ENCODE data around the gene EVC2. TPM values are rescaled to one million over a fixed set of nuclear protein-coding genes. Genes with fewer than 3 reads are reported as not detected.

EVC2 gene
- total RNA-seq, 1 donor from 2014 or later = 9.3 TPM

DNA sequence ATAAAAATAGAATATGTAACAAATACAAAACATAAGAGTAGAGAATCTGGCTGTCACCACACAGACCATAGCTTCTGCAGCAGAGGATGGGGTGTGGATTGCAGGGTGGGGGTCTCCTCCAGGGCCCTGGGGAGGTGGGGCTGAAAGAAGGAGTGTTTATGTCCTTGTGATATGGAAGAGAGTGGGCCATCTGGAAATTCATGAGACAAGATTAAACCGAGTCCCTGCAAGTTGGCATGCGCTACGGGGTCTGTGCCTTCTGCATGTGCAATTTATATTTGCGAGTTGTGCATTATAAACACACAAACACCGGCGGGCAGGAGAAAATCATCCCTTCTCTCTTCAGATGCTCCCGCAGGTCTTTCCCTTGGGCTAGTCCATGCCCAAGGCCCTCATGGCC lies 145.9 kb downstream of the EVC2 start:
- no peak for DNase-seq (ENCODE audit: low read depth)
- TF ChIP-seq, protein P1, sequence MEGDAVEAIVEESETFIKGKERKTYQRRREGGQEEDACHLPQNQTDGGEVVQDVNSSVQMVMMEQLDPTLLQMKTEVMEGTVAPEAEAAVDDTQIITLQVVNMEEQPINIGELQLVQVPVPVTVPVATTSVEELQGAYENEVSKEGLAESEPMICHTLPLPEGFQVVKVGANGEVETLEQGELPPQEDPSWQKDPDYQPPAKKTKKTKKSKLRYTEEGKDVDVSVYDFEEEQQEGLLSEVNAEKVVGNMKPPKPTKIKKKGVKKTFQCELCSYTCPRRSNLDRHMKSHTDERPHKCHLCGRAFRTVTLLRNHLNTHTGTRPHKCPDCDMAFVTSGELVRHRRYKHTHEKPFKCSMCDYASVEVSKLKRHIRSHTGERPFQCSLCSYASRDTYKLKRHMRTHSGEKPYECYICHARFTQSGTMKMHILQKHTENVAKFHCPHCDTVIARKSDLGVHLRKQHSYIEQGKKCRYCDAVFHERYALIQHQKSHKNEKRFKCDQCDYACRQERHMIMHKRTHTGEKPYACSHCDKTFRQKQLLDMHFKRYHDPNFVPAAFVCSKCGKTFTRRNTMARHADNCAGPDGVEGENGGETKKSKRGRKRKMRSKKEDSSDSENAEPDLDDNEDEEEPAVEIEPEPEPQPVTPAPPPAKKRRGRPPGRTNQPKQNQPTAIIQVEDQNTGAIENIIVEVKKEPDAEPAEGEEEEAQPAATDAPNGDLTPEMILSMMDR (conservative IDR thresholded peaks at IDR 0.05; ENCODE audit: low read depth, low read length) = no peak
- H3K4me3 ChIP-seq (ENCODE audit: low read depth, low read length) = no peak overlapping the region

DNA sequence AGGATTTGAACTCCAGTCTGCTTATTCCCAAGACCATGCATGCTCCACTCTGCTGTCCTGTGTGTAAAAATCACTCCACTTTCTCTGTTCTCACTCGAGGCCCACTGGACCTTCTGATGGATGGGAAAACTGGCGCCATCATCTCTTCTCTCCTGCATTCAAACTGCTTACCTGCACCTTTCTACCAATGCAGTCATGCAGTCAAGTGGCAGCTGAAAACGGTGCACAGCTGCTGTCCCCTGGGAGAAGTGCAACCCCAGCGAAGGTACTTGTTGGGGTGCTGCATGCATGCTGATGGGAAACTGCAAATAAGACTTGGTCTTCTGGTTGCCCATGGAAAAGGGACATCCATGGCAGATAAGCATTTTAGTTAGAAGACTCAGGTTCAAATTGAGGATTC lies 147.1 kb downstream of the EVC2 start:
- no peak for DNase-seq (ENCODE audit: low read depth)
- H3K4me3 ChIP-seq (ENCODE audit: low read depth, low read length) = no peak overlapping the region
- TF ChIP-seq, protein P1 (conservative IDR thresholded peaks at IDR 0.05; ENCODE audit: low read depth, low read length) = no peak

DNA sequence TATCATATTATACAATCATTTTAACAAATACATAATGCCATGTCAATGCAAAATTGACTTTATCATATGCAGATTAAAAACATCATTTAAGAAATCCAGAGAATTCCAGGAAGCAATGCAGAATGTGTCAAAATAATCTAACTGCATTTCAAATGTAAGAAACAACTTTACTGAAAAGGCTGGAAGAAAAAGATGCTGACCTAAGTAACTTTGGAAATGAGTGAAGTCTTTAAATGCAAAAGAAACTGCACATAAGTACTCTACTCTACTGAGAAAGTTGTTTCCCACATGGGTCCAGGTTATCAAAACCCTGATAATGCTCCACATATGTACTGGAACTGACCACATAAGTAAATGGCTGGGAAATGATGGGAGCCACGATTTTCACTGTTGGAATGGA lies 149.9 kb downstream of the EVC2 start:
- no peak overlapping the region for H3K4me3 ChIP-seq (ENCODE audit: low read depth, low read length)
- TF ChIP-seq, protein P1 (conservative IDR thresholded peaks at IDR 0.05; ENCODE audit: low read depth, low read length) = no peak
- no peak for DNase-seq (ENCODE audit: low read depth)

DNA sequence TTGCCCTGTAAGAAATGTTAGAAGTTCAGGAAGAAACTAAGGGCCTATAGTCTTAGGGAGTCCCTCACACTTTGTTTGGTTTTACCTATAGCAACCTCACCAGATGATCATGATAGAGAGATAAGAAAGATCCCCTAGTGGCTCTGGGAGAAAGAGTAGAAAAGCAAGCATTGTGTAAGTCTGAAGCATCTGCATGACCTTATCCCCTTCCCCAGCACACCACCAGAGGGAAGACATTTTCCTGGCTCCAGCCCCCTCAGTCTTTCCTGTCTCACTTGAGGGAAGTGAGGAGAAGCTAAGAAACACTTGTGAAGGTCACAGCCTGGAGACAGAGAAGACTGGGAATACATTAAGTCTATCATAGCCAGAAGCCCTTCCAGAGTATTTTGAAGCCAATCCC lies 154.0 kb downstream of the EVC2 start:
- TF ChIP-seq, protein P1 (conservative IDR thresholded peaks at IDR 0.05; ENCODE audit: low read depth, low read length) = no peak
- DNase-seq (ENCODE audit: low read depth) = no peak
- no peak overlapping the region for H3K4me3 ChIP-seq (ENCODE audit: low read depth, low read length)

DNA sequence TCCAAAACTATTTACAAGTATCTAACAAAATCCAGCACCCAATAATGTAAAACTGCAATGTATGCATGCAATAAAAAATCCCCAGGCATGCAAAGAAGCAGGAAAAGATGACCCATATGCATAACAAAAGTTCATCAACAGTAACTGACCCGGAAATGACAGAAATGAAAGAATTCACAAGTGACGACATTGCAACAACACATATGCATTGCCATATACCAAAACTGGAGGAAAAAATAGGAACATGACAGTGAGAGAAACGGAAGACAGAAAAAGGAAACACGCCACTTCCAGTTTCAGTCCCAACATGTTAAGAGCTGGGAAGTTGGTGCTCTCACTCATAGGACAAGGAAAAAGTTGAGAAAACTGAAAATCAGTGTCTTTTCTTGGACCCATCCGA lies 154.6 kb downstream of the EVC2 start:
- TF ChIP-seq, protein P1 (conservative IDR thresholded peaks at IDR 0.05; ENCODE audit: low read depth, low read length) = no peak
- no peak overlapping the region for H3K4me3 ChIP-seq (ENCODE audit: low read depth, low read length)
- DNase-seq (ENCODE audit: low read depth) = no peak

DNA sequence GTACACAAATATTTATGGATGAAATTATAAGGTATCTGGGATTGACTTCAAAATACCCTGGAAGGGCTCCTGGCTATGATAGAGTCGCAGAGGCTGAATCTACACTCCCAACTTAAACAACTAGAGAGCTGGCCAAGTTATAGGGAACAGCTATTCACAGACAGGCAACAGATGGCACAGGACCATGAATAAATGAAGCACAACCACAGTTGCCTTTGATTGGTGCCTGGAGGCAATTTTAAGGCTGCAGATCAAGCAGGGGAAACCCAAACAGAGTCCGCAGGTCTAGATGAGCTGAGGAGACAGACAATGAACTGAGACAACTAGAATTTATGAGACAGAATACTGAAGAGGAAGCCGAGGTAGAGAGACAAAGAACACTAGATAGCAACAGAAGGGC lies 155.9 kb downstream of the EVC2 start:
- TF ChIP-seq, protein P1 (conservative IDR thresholded peaks at IDR 0.05; ENCODE audit: low read depth, low read length) = no peak
- no peak for DNase-seq (ENCODE audit: low read depth)
- H3K4me3 ChIP-seq (ENCODE audit: low read depth, low read length) = no peak overlapping the region

DNA sequence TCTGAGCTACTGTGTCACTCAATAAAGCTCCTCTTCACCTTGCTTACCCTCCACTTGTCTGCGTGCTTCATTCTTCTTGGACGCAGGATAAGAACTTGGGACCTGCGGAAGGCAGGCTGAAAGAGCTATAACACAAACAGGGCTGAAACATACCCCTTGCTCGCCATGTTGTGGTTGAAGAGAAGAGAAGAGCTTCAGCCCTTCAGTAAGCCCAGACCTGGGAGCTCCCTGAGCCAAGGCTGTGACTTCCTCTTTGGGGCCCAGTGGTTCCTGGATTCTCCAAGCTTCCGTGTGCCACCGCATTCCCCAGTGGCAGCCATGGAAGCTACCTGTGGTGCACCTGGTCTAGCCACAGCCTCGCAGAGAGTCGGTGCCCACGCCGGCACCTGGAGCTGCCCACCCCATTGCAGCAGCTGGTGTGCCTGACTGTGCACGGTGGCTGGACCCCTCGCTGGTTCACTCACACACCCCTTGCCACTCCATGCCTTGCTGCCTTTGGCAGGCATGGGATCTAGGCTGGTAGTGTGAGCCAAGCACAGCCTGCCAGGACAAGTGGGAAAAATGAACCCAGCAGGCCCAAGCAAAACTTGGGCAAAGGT lies 160.6 kb downstream of the EVC2 start:
- H3K4me3 ChIP-seq (ENCODE audit: low read depth, low read length) = no peak overlapping the region
- DNase-seq (ENCODE audit: low read depth) = no peak
- TF ChIP-seq, protein P1 (conservative IDR thresholded peaks at IDR 0.05; ENCODE audit: low read depth, low read length) = no peak
